Hematopoietic multipotent progenitor cell (in vitro differentiated cells): ENCODE measurements around the gene GNG3. TPM values are rescaled to one million over a fixed set of nuclear protein-coding genes. Genes with fewer than 3 reads are reported as not detected.
"Not testable (repeated sequence)": the region's sequence is repeated elsewhere in the genome, so short reads cannot be mapped to it uniquely, and the experiment has no call there.

Source experiments
- DNase-seq, 3 donors: peaks; one replicate each; pipeline ENCODE4 v3.0.0-alpha.2; 2011 to 2015; ENCODE audit warnings: low read depth in 2 of 3, low spot score in 2 of 3
- total RNA-seq: library from RNA; depleted of rRNA; stranded (reverse); fragments of >200 nt; gene quantifications from one replicate; pipeline ENCODE4 v1.2.3, GENCODE V29; 2012

Gene GNG3
- total RNA-seq, 1 donor, result not detected

DNA sequence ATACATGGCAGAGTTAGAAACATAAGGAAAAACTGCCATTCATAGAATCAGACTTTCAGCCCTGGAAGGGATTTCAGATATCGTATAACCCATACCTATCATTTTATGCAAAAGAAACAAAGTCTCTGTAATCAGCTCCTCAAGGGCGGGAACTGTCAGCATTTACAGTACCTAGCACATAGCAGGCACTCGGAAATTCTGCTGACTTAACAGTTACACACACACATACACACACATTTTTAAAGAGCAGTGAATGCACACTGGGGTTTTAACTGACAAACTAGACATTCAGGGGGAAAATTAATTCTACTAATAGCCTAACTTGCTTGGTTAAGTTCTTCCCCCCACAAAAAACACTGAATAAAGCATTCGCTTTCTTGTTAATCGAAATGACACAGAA lies 8.7 kb downstream of the GNG3 start:
- no peak for DNase-seq

- no peak for DNase-seq
These were observed 9.3 kb downstream of the GNG3 start for GRCh38 chr11:62716816-62717215.

GRCh38 chr11:62719302-62719978 lies 12.0 kb downstream of the GNG3 start:
- no peak for DNase-seq

GRCh38 chr11:62721994-62722393 lies 14.5 kb downstream of the GNG3 start:
- peak in 2 of 3 donors; percentile 44 to 52 for DNase-seq

DNA sequence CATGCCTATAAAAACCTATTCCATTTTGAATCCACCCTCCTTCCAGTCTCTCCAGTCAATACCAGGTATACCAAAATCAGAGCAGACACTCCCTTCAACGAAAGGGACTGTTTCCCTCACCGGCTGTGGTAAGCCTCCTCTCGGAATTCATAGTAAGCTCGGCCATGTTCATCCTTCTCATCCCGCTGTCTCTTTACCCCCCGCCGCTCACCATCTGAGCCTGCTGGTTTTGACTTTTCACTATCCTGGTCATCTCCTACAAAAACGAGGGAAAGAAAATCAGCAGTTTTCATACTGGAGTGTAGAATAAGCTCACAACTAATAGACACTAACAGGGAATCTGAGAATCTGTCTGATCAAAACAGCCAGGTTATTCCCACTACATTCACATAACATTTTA lies 16.7 kb downstream of the GNG3 start:
- no peak for DNase-seq

- no peak for DNase-seq
These were observed 18.2 kb downstream of the GNG3 start for GRCh38 chr11:62725646-62726045.

GRCh38 chr11:62726156-62726914 lies 18.9 kb downstream of the GNG3 start:
- no peak for DNase-seq

- DNase-seq, result no peak
These were observed 19.4 kb downstream of the GNG3 start for GRCh38 chr11:62726915-62727164.

GRCh38 chr11:62727165-62727871 lies 19.8 kb downstream of the GNG3 start, which contains the start of gene HNRNPUL2:
Gene HNRNPUL2, minus strand, starts transcription at chr11:62727457. Its CDS starts 301 bp downstream, at chr11:62727156.
- DNase-seq, result peak; percentile 94 to 100 (median 99)

DNA sequence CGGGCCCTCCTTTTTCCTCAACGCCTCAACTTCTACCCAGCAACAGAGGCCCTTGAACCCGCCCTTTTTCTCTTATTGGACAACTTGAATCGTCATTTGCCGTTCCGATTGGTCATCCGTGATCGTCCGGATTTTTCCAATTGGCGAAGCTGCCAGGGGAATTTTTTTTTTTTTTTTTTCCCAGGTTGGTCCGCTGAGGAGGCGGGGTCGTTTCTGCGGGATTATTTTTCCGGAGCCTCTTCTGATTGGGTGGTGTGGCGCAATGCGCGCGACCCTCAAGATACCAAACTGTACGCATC lies 20.3 kb downstream of the GNG3 start:
- DNase-seq, result peak in 2 of 3 donors; percentile 97 to 99

- peak; percentile 67 to 93 (median 88) for DNase-seq
These were observed 20.9 kb downstream of the GNG3 start, which contains the start of gene TTC9C for GRCh38 chr11:62728171-62728988. Gene TTC9C, plus strand, starts transcription at chr11:62728486. Its CDS starts 363 bp downstream, at chr11:62728849.

GRCh38 chr11:62730076-62730475 lies 22.6 kb downstream of the GNG3 start:
- not testable (repeated sequence) for DNase-seq

- DNase-seq, result peak in 2 of 3 donors; percentile 40 to 65
These were observed 25.4 kb downstream of the GNG3 start for GRCh38 chr11:62732830-62733229.

DNA sequence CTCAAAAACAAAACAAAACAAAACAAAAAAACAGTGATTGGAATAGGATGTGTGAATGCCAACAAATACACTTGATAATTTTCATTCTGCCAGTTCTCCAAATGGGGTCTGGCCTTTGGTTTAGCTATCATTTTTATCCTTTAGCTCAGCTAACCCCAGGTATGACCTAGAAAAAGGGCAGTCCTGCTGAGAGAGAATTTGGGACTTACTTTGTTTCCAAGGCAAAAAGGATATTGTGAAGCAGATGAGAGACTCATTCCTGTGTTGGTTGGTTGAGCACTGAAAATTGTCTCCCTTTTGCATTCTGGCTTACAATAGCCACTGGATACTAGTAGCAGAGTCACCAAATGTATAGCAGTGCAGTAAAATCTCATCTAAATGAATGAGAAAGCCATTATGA lies 29.7 kb downstream of the GNG3 start:
- no peak for DNase-seq

DNA sequence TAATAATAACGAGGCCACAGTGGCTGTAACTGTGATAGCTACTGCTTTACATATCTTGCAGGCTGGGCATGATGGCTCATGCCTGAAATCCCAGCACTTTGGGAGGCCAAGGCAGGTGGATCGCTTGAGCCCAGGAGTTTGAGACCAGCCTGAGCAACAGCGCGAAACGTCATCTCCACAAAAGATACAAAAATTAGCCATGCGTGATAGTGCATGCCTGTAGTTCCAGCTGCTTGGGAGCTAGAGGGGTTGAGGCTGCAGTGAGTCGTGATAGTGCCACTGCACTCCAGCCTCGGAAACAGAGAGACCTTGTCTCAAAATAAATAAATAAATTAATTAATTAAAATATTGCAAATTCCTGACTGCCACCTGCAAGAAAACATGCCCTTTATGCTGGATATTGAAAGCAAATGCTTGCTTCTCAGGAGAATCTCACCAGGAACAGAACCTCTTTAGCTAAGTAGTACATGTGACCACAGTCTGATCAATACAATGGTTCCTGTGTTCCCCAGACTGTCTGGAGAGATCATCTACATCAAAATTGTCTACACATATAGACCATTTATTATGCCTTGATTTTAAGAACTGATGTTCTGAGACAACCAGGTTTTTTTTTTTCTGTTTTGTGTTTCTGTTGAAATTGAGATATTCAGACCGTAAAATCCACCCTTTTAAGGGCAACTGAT lies 40.1 kb downstream of the GNG3 start:
- DNase-seq, result no peak

GRCh38 chr11:62749931-62750330 lies 42.5 kb downstream of the GNG3 start:
- not testable (repeated sequence) for DNase-seq

GRCh38 chr11:62752177-62752785 lies 44.8 kb downstream of the GNG3 start:
- no peak for DNase-seq

DNA sequence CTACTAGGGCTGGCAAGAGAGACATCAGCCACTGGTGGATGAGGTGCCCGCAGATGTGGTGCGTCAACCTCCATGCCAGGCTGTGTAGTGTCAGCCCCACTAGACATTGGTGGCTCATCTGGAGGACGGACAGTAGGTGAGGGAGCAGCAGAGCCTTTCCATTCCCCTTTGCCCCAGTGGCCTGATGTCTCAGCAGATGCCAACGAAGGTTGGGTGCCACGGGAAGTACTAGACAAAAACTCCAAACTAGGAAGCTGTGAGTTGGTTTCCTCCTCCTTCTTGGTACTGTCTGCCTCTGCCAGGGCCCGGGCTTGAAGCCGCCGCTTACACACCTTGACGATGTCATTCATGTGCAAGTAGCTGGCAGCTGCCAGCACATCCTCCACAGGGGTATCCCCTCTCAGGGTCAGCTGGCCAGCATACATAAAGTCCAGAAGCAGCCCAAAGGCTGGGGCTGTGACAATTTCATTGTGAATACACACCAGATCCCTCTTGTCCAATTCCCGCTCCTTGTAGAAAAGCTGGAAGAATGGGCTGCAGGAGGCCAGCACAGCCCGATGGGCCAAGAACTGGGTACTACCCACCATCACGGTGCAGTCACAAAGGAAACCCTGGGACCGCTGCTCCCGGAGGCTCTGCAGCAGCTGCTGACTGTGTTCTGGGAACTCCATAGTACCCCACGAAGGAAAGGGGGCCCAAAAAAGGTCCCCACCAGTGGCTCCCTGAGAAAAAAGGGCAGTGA lies 45.7 kb downstream of the GNG3 start:
- no peak for DNase-seq
